ENCODE measurements around the gene KIAA0513. TPM values are rescaled to one million over a fixed set of nuclear protein-coding genes. Genes with fewer than 3 reads are reported as not detected.

The KIAA0513 gene
- total and polyA plus RNA-seq, 2 donors (not counting 3 experiments of a cell fraction or from before 2014, with no cell fraction given) = 1.8 to 4.3 TPM

DNA sequence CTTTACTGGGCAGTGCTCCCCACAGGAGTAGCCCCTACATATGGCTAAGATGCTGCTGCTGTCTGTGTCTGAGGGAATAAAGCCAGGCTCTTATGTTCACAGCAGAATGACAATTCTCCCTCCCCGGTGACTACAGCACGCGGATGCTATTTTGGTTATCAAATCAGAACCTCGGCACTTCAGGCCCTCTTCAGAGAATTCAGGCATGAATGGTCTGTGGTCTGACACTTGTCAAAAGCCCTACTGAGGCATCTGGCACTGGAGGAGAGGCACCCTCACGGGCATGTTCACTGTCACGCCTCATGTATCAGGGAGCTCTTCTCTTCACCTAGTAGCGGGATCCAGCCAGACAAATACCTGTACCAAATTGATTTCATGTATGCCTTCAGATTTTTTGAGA, 30.4 kb downstream of the KIAA0513 start:
- Histone ChIP-seq H3K27ac (ENCODE audit: insufficient read depth, low read depth, low read length) (no peak overlapping the region), H3K4me2 (ENCODE audit: insufficient read depth, low read length) (no peak overlapping the region), H3K9me3 (replicated peaks; ENCODE audit: control insufficient read depth, insufficient read depth, low read length) (no peaks in the 10 kb centered on the region), H2AFZ (ENCODE audit: low read depth, low read length) (no peak overlapping the region), H3K9ac (replicated peaks; ENCODE audit: extremely low read depth, insufficient read depth, low read length) (no peak overlapping the region), H3K4me1 (ENCODE audit: control insufficient read depth, extremely low read depth, insufficient read depth, low read length) (peaks cover 9% of the 10 kb centered on the region), H3K79me2 (ENCODE audit: control insufficient read depth, insufficient read depth, low read length) (no peaks in the 10 kb centered on the region), H4K20me1 (replicated peaks; ENCODE audit: control insufficient read depth, extremely low read depth, insufficient read depth, low read length) (no peaks in the 10 kb centered on the region), H3K9me1 (replicated peaks; ENCODE audit: control insufficient read depth, extremely low read depth, insufficient read depth, low read length) (no peaks in the 10 kb centered on the region), H3K36me3 (ENCODE audit: control insufficient read depth in 2 of 2, extremely low read depth in 1 of 2, insufficient read depth in 2 of 2, low read length in 2 of 2) (no peaks in the 10 kb centered on the region), H3K27me3 (ENCODE audit: control insufficient read depth in 2 of 2, insufficient read depth in 2 of 2, low read length in 2 of 2) (no peaks in the 10 kb centered on the region), H3K4me3 (replicated peaks in 1 of 3; ENCODE audit: insufficient read depth in 1 of 3, low read depth in 1 of 3, low read length in 3 of 3) (no peak overlapping the region)
- ChIA-PET CTCF (interaction anchor here (0.6 to 5.9 kb wide), 2 partner anchors 29 to 358 kb away, joined by 3 to 123 read pairs; no protein-coding TSS in a partner anchor), POLR2A (no interaction called here)
- FAIRE-seq (no peak), DNase-seq (ENCODE audit: low read depth, low spot score) (no peak)
- TF ChIP-seq MAX (IDR thresholded peaks at IDR 0.05; ENCODE audit: insufficient read depth, insufficient read length) (no peak), MYC (IDR thresholded peaks at IDR 0.05; ENCODE audit: low read depth, low read length) (no peak), EZH2 (IDR thresholded peaks at IDR 0.05; ENCODE audit: borderline replicate concordance, low read depth, low read length, severe bottlenecking) (no peak), FOS (IDR thresholded peaks at IDR 0.05; ENCODE audit: borderline replicate concordance, insufficient read depth, low read length) (no peak), POLR2A (IDR thresholded peaks at IDR 0.05; ENCODE audit: low read depth, low read length) (no peak), POLR2AphosphoS5 (IDR thresholded peaks at IDR 0.05; ENCODE audit: insufficient read depth, low read depth, low read length) (no peak), JUN (IDR thresholded peaks at IDR 0.05; ENCODE audit: borderline replicate concordance, insufficient read depth, insufficient read length, low read depth) (no peak), CTCF (IDR thresholded peaks at IDR 0.05; ENCODE audit: extremely low read depth in 1 of 2, insufficient read depth in 1 of 2, low read depth in 1 of 2, low read length in 2 of 2) (no peak), GATA2 (IDR thresholded peaks at IDR 0.05; ENCODE audit: insufficient read depth, insufficient read length, low read depth, low read length) (no peak)
- intact Hi-C loops (cut with micrococcal nuclease) (no loop called here), dilution Hi-C loops (cut with MboI; ENCODE audit: extremely low pct_ligation_motif_present, low sequenced_read_pairs) (no loop called here)
- no TSS peak for BruUV-seq (replicated peaks)

Data from endothelial cell of umbilical vein (primary cell).